ENCODE measurements around the gene TMEM63C. TPM values are rescaled to one million over a fixed set of nuclear protein-coding genes. Genes with fewer than 3 reads are reported as not detected.

The TMEM63C gene
- total RNA-seq, 3 donors from 2014 or later: 21.2 to 40.8 (median 34.9) TPM

GRCh38 chr14:77265561-77266335 lies 84.2 kb downstream of the TMEM63C start:
- DNase-seq: no peak
- TF ChIP-seq CTCF (IDR thresholded peaks at IDR 0.05): no peak
- Histone ChIP-seq H3K4me1 (ENCODE audit: low read depth) (no peaks in the 10 kb centered on the region), H3K36me3 (ENCODE audit: low read depth) (no peaks in the 10 kb centered on the region), H3K9me3 (peaks cover 4% of the 10 kb centered on the region), H3K4me3 (no peak overlapping the region)
- ATAC-seq: no peak
- intact Hi-C loops (cut with DNase I, micrococcal nuclease): no loop called here

GRCh38 chr14:77266336-77266735 lies 84.7 kb downstream of the TMEM63C start:
- H3K4me1 ChIP-seq (ENCODE audit: low read depth): no peaks in the 10 kb centered on the region
- no peak for TF ChIP-seq CTCF (IDR thresholded peaks at IDR 0.05)
- H3K36me3 ChIP-seq (ENCODE audit: low read depth): no peaks in the 10 kb centered on the region
- H3K4me3 ChIP-seq: no peak overlapping the region
- no peak for ATAC-seq
- DNase-seq: no peak
- intact Hi-C loops (cut with DNase I, micrococcal nuclease): no loop called here
- H3K9me3 ChIP-seq: peaks cover 4% of the 10 kb centered on the region

GRCh38 chr14:77267937-77268699 lies 86.5 kb downstream of the TMEM63C start:
- TF ChIP-seq CTCF (IDR thresholded peaks at IDR 0.05): no peak
- intact Hi-C loops (cut with DNase I, micrococcal nuclease): no loop called here
- no peaks in the 10 kb centered on the region for H3K36me3 ChIP-seq (ENCODE audit: low read depth)
- H3K4me1 ChIP-seq (ENCODE audit: low read depth): no peaks in the 10 kb centered on the region
- ATAC-seq (no peak), DNase-seq (no peak)
- H3K9me3 ChIP-seq: peaks cover 4% of the 10 kb centered on the region
- H3K4me3 ChIP-seq: no peak overlapping the region

DNA sequence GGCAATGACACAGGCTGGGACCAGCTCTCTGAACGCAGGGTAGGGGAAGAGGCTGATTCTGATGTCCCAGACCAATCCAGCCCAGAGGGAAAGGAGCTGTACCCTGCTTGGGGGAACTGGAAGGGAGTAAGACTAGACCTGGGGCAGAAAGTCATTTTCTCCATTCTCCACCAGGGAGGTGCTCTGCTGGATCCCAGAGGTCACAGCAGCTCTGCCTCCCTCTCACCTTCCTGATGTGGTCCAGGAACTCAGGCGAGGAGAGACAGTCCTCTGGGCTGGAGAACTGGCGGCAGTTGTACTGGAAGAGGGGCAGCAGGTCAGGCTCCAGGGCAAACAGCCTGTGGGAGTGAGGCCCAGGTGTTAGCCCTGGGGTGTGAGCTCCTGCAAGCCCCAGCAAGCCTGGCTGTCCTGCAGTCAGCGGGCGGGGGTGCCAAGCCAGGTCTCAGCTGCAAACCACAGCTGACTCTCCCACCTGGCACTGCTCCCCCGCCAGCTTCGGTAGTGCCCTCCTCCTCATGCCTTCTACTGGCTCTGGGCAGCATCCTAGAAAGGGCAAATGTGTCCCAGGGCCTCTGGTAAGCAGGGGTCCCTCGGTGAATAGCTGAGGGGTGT lies 87.5 kb downstream of the TMEM63C start:
- H3K4me1 ChIP-seq (ENCODE audit: low read depth): no peaks in the 10 kb centered on the region
- intact Hi-C loops (cut with DNase I, micrococcal nuclease): no loop called here
- DNase-seq (no peak), ATAC-seq (no peak)
- no peak for TF ChIP-seq CTCF (IDR thresholded peaks at IDR 0.05)
- no peaks in the 10 kb centered on the region for H3K36me3 ChIP-seq (ENCODE audit: low read depth)
- H3K4me3 ChIP-seq: no peak overlapping the region
- H3K9me3 ChIP-seq: peaks cover 4% of the 10 kb centered on the region

DNA sequence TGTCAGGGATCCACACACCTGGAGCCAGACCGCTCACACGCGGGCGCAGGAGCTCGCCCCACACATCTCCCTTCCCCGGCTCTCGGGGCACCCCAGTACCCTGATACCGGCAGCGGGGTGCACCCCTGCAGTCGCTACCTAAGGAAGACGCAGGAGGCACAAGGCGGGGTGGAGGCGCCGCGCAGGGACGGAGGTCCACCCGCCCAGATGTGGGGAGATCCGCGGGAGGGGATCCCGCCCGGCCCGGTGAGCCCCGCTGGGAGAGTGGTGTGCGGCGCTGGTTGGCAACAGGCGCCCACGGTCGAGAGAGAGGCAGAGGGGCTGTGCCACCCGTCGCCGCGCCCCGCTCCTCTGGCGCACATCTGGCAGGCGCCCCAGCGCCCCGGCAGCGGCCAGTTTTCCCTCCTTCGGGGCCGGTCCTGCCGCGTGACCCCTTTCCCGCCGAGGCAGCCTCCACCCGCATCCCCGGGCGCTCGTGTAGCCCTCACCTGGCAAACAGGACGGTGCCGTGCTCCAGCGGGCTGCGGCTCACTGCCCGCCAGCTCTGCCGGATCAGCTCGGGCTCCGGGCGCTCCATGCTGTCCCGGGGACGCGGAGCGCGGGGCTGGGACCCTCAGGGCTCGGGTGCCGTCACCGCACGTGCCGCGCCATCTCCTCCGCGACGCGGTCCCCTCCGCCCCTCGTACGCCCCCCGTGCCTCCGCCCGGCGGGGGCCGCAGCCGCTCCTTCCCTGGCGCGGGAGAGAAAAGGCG lies 88.9 kb downstream of the TMEM63C start:
- intact Hi-C loops (cut with DNase I, micrococcal nuclease): no loop called here
- DNase-seq (no peak), ATAC-seq (no peak)
- H3K9me3 ChIP-seq: peaks cover 4% of the 10 kb centered on the region
- no peaks in the 10 kb centered on the region for H3K4me1 ChIP-seq (ENCODE audit: low read depth)
- H3K4me3 ChIP-seq: no peak overlapping the region
- no peaks in the 10 kb centered on the region for H3K36me3 ChIP-seq (ENCODE audit: low read depth)
- TF ChIP-seq CTCF (IDR thresholded peaks at IDR 0.05): no peak

All from mucosa of descending colon (tissue), 3 donors.